Naive B cell (primary cell): ENCODE results near the gene ZNF423. TPM values are rescaled to one million over a fixed set of nuclear protein-coding genes. Genes with fewer than 3 reads are reported as not detected.

Experiments
- ATAC-seq, 2 donors: fragments of 150-1000 bp; cut with Tn5 transposase; 2 replicates each; pipeline ENCODE4 v1.10.0; 2021; ENCODE audit warnings: low read depth in 2 of 2, mild to moderate bottlenecking in 2 of 2, moderate library complexity in 2 of 2
- DNase-seq: peaks from one replicate; pipeline ENCODE4 v3.0.0; 2022
- H3K27ac Mint-ChIP-seq, 6 donors: one replicate each; pipeline ENCODE4 v1.8.0; 2020 to 2022; ENCODE audit warnings: mild to moderate bottlenecking in 6 of 6, mixed read lengths in 6 of 6, moderate library complexity in 5 of 6, inconsistent platforms in 2 of 6
- H3K27me3 Mint-ChIP-seq, 3 donors: one replicate each; pipeline ENCODE4 v1.8.0; 2021 to 2022; ENCODE audit warnings: mixed read lengths in 3 of 3, mild to moderate bottlenecking in 1 of 3
- H3K36me3 Mint-ChIP-seq, 2 donors: one replicate each; pipeline ENCODE4 v1.8.0; 2020 to 2022; ENCODE audit warnings: mixed read lengths in 2 of 2, inconsistent platforms in 1 of 2, mild to moderate bottlenecking in 1 of 2
- H3K4me1 Mint-ChIP-seq, 3 donors: one replicate each; pipeline ENCODE4 v1.8.0; 2020 to 2022; ENCODE audit warnings: mixed read lengths in 3 of 3, inconsistent platforms in 1 of 3, mild to moderate bottlenecking in 1 of 3, moderate library complexity in 1 of 3
- H3K4me3 Mint-ChIP-seq, 8 donors: one replicate each; pipeline ENCODE4 v1.8.0; 2020 to 2022; ENCODE audit warnings: mild to moderate bottlenecking in 8 of 8, mixed read lengths in 8 of 8, moderate library complexity in 8 of 8, inconsistent platforms in 2 of 8
- H3K9me3 Mint-ChIP-seq, 7 donors: one replicate each; pipeline ENCODE4 v1.8.0; 2020 to 2022; ENCODE audit warnings: mixed read lengths in 7 of 7, mild to moderate bottlenecking in 5 of 7, inconsistent platforms in 2 of 7, moderate library complexity in 1 of 7
- polyA plus RNA-seq, 6 donors: library from polyadenylated mRNA; unstranded; fragments of 300-500 nt; fragmentation: Illumina TruSeq; gene quantifications; one replicate each; pipeline ENCODE4 v1.2.3, GENCODE V29; 2021; ENCODE audit warnings: low read depth in 6 of 6

ZNF423 gene
- polyA plus RNA-seq, 6 donors from 2014 or later = not detected

DNA sequence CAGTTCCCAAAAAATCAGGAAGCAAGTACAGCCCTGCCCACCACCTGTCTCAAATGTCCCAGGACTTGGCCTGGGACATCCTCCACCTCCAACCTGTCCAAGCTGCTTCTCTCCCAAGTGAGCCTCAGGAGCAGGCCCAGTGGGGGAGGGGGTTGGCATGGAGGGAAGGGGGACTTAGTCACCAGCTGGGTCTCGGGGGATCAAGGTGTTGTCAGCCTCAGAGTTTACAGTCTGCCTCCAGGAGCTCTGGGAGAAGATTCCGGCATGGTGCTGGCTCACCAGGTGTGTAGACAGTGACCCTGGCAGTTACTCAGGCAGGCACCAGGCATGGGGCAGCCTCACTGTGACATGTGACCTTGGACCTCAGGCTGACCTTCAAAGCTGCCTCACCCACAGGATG is 19.7 kb downstream of the ZNF423 start:
- Mint-ChIP-seq H3K9me3 (no peaks in the 10 kb centered on the region), H3K27ac (no peak overlapping the region), H3K36me3 (no peaks in the 10 kb centered on the region), H3K27me3 (peaks cover 13 to 47% (median 36%) of the 10 kb centered on the region in 3 donors), H3K4me1 (peaks cover 13 to 36% (median 31%) of the 10 kb centered on the region in 3 donors), H3K4me3 (peak overlapping the region in 1 of 8 donors; percentile 21)
- DNase-seq (no peak), ATAC-seq (no peak)

GRCh38 chr16:49835161-49835777 is 20.6 kb downstream of the ZNF423 start:
- peaks cover 0 to 2% (median 0%) of the 10 kb centered on the region in 7 donors for H3K9me3 Mint-ChIP-seq
- H3K4me1 Mint-ChIP-seq = peaks cover 13 to 36% (median 31%) of the 10 kb centered on the region in 3 donors
- DNase-seq = no peak
- ATAC-seq = peak in 1 of 2 donors; percentile 37
- H3K36me3 Mint-ChIP-seq = no peaks in the 10 kb centered on the region
- peak overlapping the region in 2 of 6 donors; percentile 30 to 57 for H3K27ac Mint-ChIP-seq
- H3K27me3 Mint-ChIP-seq = peaks cover 5 to 41% (median 36%) of the 10 kb centered on the region in 3 donors
- H3K4me3 Mint-ChIP-seq = peak overlapping the region in 6 of 8 donors; percentile 35 to 83 (median 67)

- H3K4me3 Mint-ChIP-seq = peak overlapping the region in 3 of 8 donors; percentile 53 to 83 (median 79)
- ATAC-seq (no peak), DNase-seq (no peak)
- peak overlapping the region in 1 of 6 donors; percentile 57 for H3K27ac Mint-ChIP-seq
- H3K36me3 Mint-ChIP-seq = no peaks in the 10 kb centered on the region
- H3K4me1 Mint-ChIP-seq = peaks cover 13 to 36% (median 31%) of the 10 kb centered on the region in 3 donors
- peaks cover 4 to 37% (median 30%) of the 10 kb centered on the region in 3 donors for H3K27me3 Mint-ChIP-seq
- H3K9me3 Mint-ChIP-seq = peaks cover 0 to 2% (median 0%) of the 10 kb centered on the region in 7 donors
Measured at GRCh38 chr16:49834531-49835151, 21.3 kb downstream of the ZNF423 start.

DNA sequence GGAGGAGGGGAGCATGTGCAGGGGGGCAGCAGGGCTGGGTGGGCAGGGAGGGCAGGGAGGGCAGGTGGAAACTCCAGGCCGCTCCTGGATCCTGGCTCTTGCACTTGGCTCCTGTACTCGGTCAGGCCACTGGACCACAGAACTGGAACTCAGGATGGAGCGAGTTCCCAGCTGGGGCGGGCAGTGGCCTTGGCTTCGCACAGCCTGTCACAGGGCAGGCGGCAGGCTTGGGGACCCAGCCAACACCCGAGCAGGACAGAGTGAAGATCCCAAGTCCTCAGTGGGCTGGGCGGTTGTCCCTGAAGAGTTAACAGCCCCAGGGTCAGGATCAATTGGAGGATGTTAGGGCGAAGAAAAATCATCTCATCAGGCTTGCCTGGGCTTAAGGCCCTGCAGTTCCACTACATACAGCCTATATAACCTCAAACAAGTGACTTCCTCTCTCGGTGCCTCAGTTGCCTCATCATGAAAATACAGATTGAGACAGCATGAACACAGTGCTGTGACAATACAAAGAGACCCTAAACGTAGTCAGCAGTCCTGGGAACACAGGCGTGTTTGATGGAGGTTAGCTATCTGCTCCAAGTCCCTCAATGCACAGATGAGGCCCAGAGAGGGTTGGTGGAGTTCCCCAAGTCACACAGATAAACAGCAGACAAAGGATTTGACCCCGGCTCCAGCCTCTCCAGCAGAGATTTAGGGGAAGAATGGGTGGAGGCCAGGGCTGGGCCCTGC is 21.9 kb downstream of the ZNF423 start:
- peak overlapping the region in 3 of 8 donors; percentile 37 to 53 (median 52) for H3K4me3 Mint-ChIP-seq
- no peaks in the 10 kb centered on the region for H3K36me3 Mint-ChIP-seq
- peak overlapping the region in 1 of 6 donors; percentile 86 for H3K27ac Mint-ChIP-seq
- peaks cover 4 to 35% (median 27%) of the 10 kb centered on the region in 3 donors for H3K27me3 Mint-ChIP-seq
- ATAC-seq (no peak), DNase-seq (no peak)
- H3K4me1 Mint-ChIP-seq = peaks cover 13 to 36% (median 31%) of the 10 kb centered on the region in 3 donors
- peaks cover 0 to 2% (median 0%) of the 10 kb centered on the region in 7 donors for H3K9me3 Mint-ChIP-seq

DNA sequence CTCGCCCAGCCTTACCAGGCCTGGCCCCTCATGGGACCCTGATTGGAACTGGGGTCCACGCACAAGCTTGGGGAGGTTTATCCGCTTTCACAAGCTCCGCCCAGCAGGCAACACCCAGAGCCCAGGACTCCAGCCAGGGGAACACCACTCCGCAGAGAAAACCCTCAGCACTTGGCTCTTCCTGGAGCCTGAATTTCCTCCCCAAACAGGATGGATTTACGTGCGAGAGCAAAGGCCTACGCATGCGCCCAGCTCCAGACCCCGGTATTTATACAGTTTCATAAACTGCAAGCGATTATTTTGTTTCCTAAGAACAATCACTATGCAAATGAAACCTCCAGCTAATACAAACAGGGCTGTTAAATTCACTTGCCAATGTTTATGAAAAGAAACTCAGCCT is 22.8 kb downstream of the ZNF423 start:
- Mint-ChIP-seq H3K27me3 (peaks cover 4 to 31% (median 26%) of the 10 kb centered on the region in 3 donors), H3K4me1 (peaks cover 13 to 36% (median 31%) of the 10 kb centered on the region in 3 donors), H3K9me3 (peaks cover 0 to 2% (median 0%) of the 10 kb centered on the region in 7 donors), H3K4me3 (peak overlapping the region in 1 of 8 donors; percentile 22), H3K36me3 (no peaks in the 10 kb centered on the region), H3K27ac (no peak overlapping the region)
- ATAC-seq (no peak), DNase-seq (no peak)

DNA sequence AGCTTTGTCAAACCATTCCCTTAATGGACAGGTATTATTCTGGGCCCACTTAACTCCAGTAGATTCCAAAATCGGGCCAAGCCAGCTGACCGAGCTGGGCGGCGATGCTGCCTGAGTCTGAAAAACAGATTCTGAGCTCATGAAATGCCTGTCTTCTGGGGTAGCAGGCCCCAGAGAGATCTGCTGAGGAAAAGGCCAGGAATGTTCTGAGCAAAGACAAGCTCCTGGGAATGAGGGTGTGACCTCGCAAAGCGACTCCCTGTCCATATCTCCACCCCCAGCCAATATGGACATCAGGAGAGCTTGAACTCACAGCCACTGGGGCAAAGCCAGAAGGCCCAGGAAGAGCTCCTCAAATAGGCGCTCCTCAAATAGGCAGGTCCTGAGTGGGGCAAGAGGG is 23.7 kb downstream of the ZNF423 start:
- H3K27ac Mint-ChIP-seq = no peak overlapping the region
- H3K4me3 Mint-ChIP-seq = no peak overlapping the region
- peaks cover 9 to 29% (median 24%) of the 10 kb centered on the region in 3 donors for H3K4me1 Mint-ChIP-seq
- H3K27me3 Mint-ChIP-seq = peaks cover 0 to 24% (median 17%) of the 10 kb centered on the region in 3 donors
- H3K36me3 Mint-ChIP-seq = no peaks in the 10 kb centered on the region
- ATAC-seq = no peak
- H3K9me3 Mint-ChIP-seq = peaks cover 0 to 2% (median 0%) of the 10 kb centered on the region in 7 donors
- no peak for DNase-seq

GRCh38 chr16:49830873-49831272 is 25.0 kb downstream of the ZNF423 start:
- peaks cover 0 to 14% (median 8%) of the 10 kb centered on the region in 3 donors for H3K27me3 Mint-ChIP-seq
- H3K36me3 Mint-ChIP-seq = no peaks in the 10 kb centered on the region
- DNase-seq (no peak), ATAC-seq (no peak)
- H3K9me3 Mint-ChIP-seq = peaks cover 0 to 2% (median 0%) of the 10 kb centered on the region in 7 donors
- H3K4me3 Mint-ChIP-seq = no peak overlapping the region
- no peak overlapping the region for H3K27ac Mint-ChIP-seq
- H3K4me1 Mint-ChIP-seq = peaks cover 9 to 19% (median 13%) of the 10 kb centered on the region in 3 donors

DNA sequence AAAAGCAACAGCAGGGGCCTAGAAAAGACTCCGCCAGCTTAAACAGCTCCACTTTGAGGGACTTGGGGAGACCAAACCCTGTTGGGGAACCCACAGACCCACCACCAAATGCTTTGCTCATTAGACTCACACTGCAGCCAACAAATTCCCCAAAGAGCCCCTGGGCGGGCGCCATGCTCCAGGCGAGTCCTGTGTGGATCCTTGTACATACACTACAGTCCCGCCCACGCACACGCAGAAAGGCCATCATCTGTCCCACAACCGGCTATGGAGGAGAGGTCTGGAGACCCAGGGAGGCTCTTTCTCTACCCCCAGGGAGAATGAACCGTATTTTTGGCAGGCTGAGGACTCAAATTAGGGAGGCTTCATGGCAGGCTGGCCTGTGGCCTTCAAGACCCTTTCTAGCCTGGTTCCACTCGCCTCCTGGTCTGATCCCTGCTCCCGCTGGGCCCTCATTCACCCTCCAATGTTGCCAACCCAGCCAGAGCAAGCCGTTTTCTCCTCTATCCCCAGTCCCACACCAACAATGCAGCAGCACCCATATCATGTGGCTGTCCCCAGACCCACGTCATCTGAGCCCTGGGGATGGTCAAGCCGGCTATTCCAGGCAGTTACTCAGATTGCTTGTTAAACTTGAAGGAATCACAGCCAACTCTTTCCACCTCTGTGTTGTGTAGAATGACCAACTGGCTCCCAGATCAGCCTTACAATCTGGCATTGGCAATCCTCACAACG is 27.2 kb downstream of the ZNF423 start:
- Mint-ChIP-seq H3K4me1 (no peaks in the 10 kb centered on the region), H3K27me3 (peaks cover 0 to 11% (median 8%) of the 10 kb centered on the region in 3 donors), H3K27ac (no peak overlapping the region), H3K4me3 (peak overlapping the region in 1 of 8 donors; percentile 78), H3K36me3 (no peaks in the 10 kb centered on the region), H3K9me3 (peaks cover 0 to 2% (median 0%) of the 10 kb centered on the region in 7 donors)
- ATAC-seq (no peak), DNase-seq (no peak)

DNA sequence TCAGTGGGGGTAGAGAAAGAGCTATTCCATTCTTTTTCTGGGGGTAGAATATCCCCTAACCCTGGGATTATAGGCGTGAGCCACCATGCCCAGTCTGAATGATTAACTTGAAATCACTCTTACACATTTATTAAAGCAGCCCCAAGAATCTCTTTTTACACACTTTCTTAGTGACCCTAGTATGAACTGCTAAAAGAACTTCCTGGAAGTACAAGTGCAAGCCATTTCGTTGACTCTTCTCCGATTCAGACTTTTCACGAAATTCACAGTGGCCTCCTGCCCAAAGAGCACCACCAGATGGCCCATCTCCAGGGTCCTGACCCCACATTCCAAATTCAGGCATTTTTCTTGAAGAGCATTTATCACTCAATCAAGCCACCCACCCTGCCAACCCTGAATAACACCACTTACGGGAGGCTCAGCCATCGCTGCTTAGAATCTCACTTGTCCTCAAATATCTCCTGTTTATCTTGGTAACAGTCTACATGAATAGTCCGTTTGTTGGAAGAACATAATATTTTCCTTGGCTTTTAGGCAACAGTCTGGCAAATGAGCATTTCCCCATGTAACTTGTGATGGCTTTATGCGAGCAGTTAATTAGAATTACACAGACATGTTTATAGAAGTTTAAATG is 28.0 kb downstream of the ZNF423 start:
- no peak overlapping the region for H3K4me3 Mint-ChIP-seq
- ATAC-seq (no peak), DNase-seq (no peak)
- peaks cover 0 to 2% (median 0%) of the 10 kb centered on the region in 7 donors for H3K9me3 Mint-ChIP-seq
- no peak overlapping the region for H3K27ac Mint-ChIP-seq
- peaks cover 0 to 11% (median 8%) of the 10 kb centered on the region in 3 donors for H3K27me3 Mint-ChIP-seq
- no peaks in the 10 kb centered on the region for H3K36me3 Mint-ChIP-seq
- H3K4me1 Mint-ChIP-seq = no peaks in the 10 kb centered on the region

- Mint-ChIP-seq H3K27ac (no peak overlapping the region), H3K9me3 (peaks cover 0 to 2% (median 0%) of the 10 kb centered on the region in 7 donors), H3K27me3 (peaks cover 0 to 11% (median 8%) of the 10 kb centered on the region in 3 donors), H3K4me3 (no peak overlapping the region), H3K4me1 (no peaks in the 10 kb centered on the region), H3K36me3 (no peaks in the 10 kb centered on the region)
- ATAC-seq = no peak
- no peak for DNase-seq
Measured at GRCh38 chr16:49826515-49826914, 29.4 kb downstream of the ZNF423 start.

- no peaks in the 10 kb centered on the region for H3K4me1 Mint-ChIP-seq
- no peaks in the 10 kb centered on the region for H3K36me3 Mint-ChIP-seq
- peaks cover 0 to 11% (median 0%) of the 10 kb centered on the region in 3 donors for H3K27me3 Mint-ChIP-seq
- no peak for DNase-seq
- ATAC-seq = no peak
- no peak overlapping the region for H3K4me3 Mint-ChIP-seq
- no peaks in the 10 kb centered on the region for H3K9me3 Mint-ChIP-seq
- H3K27ac Mint-ChIP-seq = no peak overlapping the region
Measured at GRCh38 chr16:49825041-49825440, 30.9 kb downstream of the ZNF423 start.

- DNase-seq (no peak), ATAC-seq (no peak)
- H3K27me3 Mint-ChIP-seq = peaks cover 0 to 11% (median 0%) of the 10 kb centered on the region in 3 donors
- H3K4me1 Mint-ChIP-seq = no peaks in the 10 kb centered on the region
- H3K4me3 Mint-ChIP-seq = no peak overlapping the region
- no peak overlapping the region for H3K27ac Mint-ChIP-seq
- no peaks in the 10 kb centered on the region for H3K9me3 Mint-ChIP-seq
- H3K36me3 Mint-ChIP-seq = no peaks in the 10 kb centered on the region
Measured at GRCh38 chr16:49824593-49824992, 31.3 kb downstream of the ZNF423 start.
